WI38 (cell line): ENCODE data around the gene CCDC92B.

Experiments
- H3K4me3 ChIP-seq: 2 replicates; pipeline ENCODE4 v1.5.1; 2011; ENCODE audit warnings: low read depth, mild to moderate bottlenecking, control low read depth, low read length
- TF ChIP-seq, protein P1 (sequence below): IDR thresholded peaks from 2 replicates; pipeline ENCODE4 v1.5.1; 2012; ENCODE audit warnings: low read depth, mild to moderate bottlenecking, control low read depth, low read length

The CCDC92B gene

DNA sequence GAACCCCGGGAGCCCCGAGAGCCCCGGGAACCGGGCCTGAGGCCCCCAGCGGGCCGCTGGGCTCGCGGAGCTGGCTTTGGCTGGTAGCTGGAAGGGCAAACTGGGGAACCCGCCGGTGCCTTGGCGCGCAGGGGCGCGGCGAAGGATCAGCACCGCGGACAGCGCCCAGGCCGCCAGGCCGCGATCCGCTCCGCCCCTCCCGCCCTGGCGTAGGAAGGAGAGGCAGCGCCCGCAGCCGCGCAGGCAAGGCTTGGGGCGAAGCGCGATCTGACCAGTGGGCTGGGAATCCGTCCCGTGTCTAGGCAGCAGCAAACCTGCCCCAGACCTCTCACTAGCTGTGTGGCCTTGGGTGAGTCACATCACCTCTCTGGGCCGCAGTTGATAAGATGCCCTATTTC is 331 bp upstream of the CCDC92B start:
- H3K4me3 ChIP-seq, result no peak overlapping the region
- TF ChIP-seq, protein P1, sequence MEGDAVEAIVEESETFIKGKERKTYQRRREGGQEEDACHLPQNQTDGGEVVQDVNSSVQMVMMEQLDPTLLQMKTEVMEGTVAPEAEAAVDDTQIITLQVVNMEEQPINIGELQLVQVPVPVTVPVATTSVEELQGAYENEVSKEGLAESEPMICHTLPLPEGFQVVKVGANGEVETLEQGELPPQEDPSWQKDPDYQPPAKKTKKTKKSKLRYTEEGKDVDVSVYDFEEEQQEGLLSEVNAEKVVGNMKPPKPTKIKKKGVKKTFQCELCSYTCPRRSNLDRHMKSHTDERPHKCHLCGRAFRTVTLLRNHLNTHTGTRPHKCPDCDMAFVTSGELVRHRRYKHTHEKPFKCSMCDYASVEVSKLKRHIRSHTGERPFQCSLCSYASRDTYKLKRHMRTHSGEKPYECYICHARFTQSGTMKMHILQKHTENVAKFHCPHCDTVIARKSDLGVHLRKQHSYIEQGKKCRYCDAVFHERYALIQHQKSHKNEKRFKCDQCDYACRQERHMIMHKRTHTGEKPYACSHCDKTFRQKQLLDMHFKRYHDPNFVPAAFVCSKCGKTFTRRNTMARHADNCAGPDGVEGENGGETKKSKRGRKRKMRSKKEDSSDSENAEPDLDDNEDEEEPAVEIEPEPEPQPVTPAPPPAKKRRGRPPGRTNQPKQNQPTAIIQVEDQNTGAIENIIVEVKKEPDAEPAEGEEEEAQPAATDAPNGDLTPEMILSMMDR, result no peak

- TF ChIP-seq, protein P1, result no peak
- no peak overlapping the region for H3K4me3 ChIP-seq
These were observed 4.0 kb downstream of the CCDC92B start for GRCh38 chr17:2745317-2746037.

DNA sequence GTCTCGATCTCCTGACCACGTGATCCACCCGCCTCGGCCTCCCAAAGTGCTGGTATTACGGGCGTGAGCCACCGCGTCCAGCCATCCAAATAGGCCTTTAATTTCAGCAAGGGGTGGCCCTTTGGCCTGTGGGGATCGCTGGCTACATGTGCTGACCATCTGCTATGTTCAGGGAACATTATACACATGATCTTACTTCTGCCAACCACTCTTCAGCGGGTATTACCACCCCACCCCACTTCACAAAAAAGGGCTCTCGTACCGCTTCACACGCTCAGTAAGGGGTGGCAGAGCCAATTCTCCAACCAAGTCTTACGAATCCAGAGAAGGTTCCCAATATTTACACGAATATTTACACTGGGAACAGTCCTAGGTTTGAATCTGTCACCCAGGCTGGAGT is 11.8 kb downstream of the CCDC92B start:
- TF ChIP-seq, protein P1, result no peak
- no peak overlapping the region for H3K4me3 ChIP-seq

GRCh38 chr17:2736956-2737355 is 12.5 kb downstream of the CCDC92B start:
- no peak overlapping the region for H3K4me3 ChIP-seq
- TF ChIP-seq, protein P1, result no peak

GRCh38 chr17:2735896-2736295 is 13.6 kb downstream of the CCDC92B start:
- H3K4me3 ChIP-seq, result no peak overlapping the region
- TF ChIP-seq, protein P1, result no peak

DNA sequence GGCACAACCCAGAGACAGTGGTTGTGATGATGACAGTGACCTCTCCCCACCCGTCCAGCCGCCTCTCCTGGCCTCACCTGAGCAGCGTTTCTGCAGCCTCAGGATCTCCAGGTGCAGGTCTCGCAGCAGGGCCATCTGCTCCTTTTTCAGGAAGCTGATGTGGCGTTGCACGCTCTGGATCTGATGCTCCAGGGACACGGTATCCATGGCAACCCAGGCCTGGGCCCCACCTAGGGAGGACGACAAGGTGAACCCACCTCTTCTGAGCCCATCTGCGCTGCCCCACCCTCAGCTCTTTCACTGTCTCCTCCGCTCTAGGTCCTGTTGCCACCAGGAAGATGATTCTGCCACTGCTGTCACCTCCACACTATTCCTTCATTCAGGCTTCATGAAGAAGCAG is 14.5 kb downstream of the CCDC92B start:
- no peak overlapping the region for H3K4me3 ChIP-seq
- TF ChIP-seq, protein P1, result no peak

DNA sequence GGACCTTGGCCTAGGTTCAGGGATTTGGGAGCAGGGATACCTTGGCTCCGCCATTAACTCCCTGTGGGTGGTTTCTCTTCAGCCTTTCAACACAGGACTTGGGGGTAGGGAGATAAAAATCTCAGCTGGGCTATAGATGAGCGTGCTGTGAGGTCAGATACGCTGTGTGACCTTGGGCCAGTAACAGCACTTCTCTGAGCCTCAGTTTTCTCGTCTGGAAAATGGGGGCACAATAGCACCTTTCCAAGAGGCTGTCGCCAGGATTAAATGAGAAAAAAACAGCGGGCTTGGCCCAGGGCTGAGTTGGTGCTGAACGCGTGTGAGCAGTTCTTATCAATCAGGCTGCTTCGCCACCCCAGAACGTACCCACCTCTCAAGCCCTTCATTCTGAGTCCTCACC is 17.6 kb downstream of the CCDC92B start:
- TF ChIP-seq, protein P1, result no peak
- H3K4me3 ChIP-seq, result no peak overlapping the region
